Measurements from ENCODE around the gene KIT.

The KIT gene

GRCh38 chr4:54657551-54658251, at the start of gene KIT:
Gene KIT, plus strand, starts transcription at chr4:54657957. Its CDS starts 58 bp downstream, at chr4:54658015.
- no peaks in the 10 kb centered on the region for H3K4me1 ChIP-seq
- H3K4me3 ChIP-seq (ENCODE audit: low read depth, low read length), result peak within 1 kb of the TSS; percentile 57
- no peaks in the 10 kb centered on the region for H3K79me2 ChIP-seq
- no peak within 1 kb of the TSS for H3K9ac ChIP-seq
- H3K4me2 ChIP-seq (ENCODE audit: low read length), result peak within 1 kb of the TSS; percentile 97
- H3K36me3 ChIP-seq (ENCODE audit: control insufficient read depth, insufficient read depth, low read length), result no peaks in the 10 kb centered on the region
- no peaks in the 10 kb centered on the region for H3K27me3 ChIP-seq (ENCODE audit: control insufficient read depth, insufficient read depth, low read length)
- no peaks in the 10 kb centered on the region for H3K9me3 ChIP-seq (ENCODE audit: control insufficient read depth, low read length)
- TF ChIP-seq CTCF (IDR thresholded peaks at IDR 0.05), result no peak
- peak within 1 kb of the TSS; percentile 50 for H2AFZ ChIP-seq
- H3K27ac ChIP-seq, result no peak within 1 kb of the TSS

GRCh38 chr4:54609310-54609709, 48.4 kb upstream of the KIT start:
- Histone ChIP-seq H3K27me3 (ENCODE audit: control insufficient read depth, insufficient read depth, low read length) (no peaks in the 10 kb centered on the region), H3K9me3 (ENCODE audit: control insufficient read depth, low read length) (no peaks in the 10 kb centered on the region), H3K9ac (no peak overlapping the region), H3K36me3 (ENCODE audit: control insufficient read depth, insufficient read depth, low read length) (no peaks in the 10 kb centered on the region), H3K4me3 (ENCODE audit: low read depth, low read length) (no peak overlapping the region), H3K79me2 (no peaks in the 10 kb centered on the region), H2AFZ (no peak overlapping the region), H3K27ac (no peak overlapping the region), H3K4me1 (no peaks in the 10 kb centered on the region), H3K4me2 (ENCODE audit: low read length) (no peak overlapping the region)
- no peak for TF ChIP-seq CTCF (IDR thresholded peaks at IDR 0.05)

GRCh38 chr4:54614149-54614548, 43.6 kb upstream of the KIT start:
- H3K79me2 ChIP-seq, result no peaks in the 10 kb centered on the region
- H3K27me3 ChIP-seq (ENCODE audit: control insufficient read depth, insufficient read depth, low read length), result no peaks in the 10 kb centered on the region
- no peak overlapping the region for H3K4me3 ChIP-seq (ENCODE audit: low read depth, low read length)

GRCh38 chr4:54620773-54621172, 37.0 kb upstream of the KIT start:
- Histone ChIP-seq H3K4me2 (ENCODE audit: low read length) (no peak overlapping the region), H3K4me1 (no peaks in the 10 kb centered on the region), H2AFZ (no peak overlapping the region), H3K27ac (no peak overlapping the region), H3K4me3 (ENCODE audit: low read depth, low read length) (no peak overlapping the region), H3K9me3 (ENCODE audit: control insufficient read depth, low read length) (no peaks in the 10 kb centered on the region), H3K27me3 (ENCODE audit: control insufficient read depth, insufficient read depth, low read length) (no peaks in the 10 kb centered on the region), H3K9ac (no peak overlapping the region), H3K79me2 (no peaks in the 10 kb centered on the region), H3K36me3 (ENCODE audit: control insufficient read depth, insufficient read depth, low read length) (no peaks in the 10 kb centered on the region)
- no peak for TF ChIP-seq CTCF (IDR thresholded peaks at IDR 0.05)

More at GRCh38 chr4:54614149-54614548, 43.6 kb upstream of the KIT start:
- Histone ChIP-seq H3K4me2 (ENCODE audit: low read length) (no peak overlapping the region), H2AFZ (no peak overlapping the region), H3K36me3 (ENCODE audit: control insufficient read depth, insufficient read depth, low read length) (no peaks in the 10 kb centered on the region), H3K27ac (no peak overlapping the region), H3K4me1 (no peaks in the 10 kb centered on the region), H3K9ac (no peak overlapping the region), H3K9me3 (ENCODE audit: control insufficient read depth, low read length) (no peaks in the 10 kb centered on the region)
- no peak for TF ChIP-seq CTCF (IDR thresholded peaks at IDR 0.05)

GRCh38 chr4:54625391-54625790, 32.4 kb upstream of the KIT start:
- H3K79me2 ChIP-seq, result no peaks in the 10 kb centered on the region
- TF ChIP-seq CTCF (IDR thresholded peaks at IDR 0.05), result no peak
- no peaks in the 10 kb centered on the region for H3K27me3 ChIP-seq (ENCODE audit: control insufficient read depth, insufficient read depth, low read length)
- H3K4me1 ChIP-seq, result no peaks in the 10 kb centered on the region
- no peak overlapping the region for H3K9ac ChIP-seq
- H3K27ac ChIP-seq, result no peak overlapping the region
- no peaks in the 10 kb centered on the region for H3K36me3 ChIP-seq (ENCODE audit: control insufficient read depth, insufficient read depth, low read length)
- H3K9me3 ChIP-seq (ENCODE audit: control insufficient read depth, low read length), result no peaks in the 10 kb centered on the region
- H3K4me3 ChIP-seq (ENCODE audit: low read depth, low read length), result no peak overlapping the region
- no peak overlapping the region for H3K4me2 ChIP-seq (ENCODE audit: low read length)
- H2AFZ ChIP-seq, result no peak overlapping the region

Measured in parathyroid adenoma (tissue), 2 donors.